ENCODE measurements around the gene EFHC2.

DNA sequence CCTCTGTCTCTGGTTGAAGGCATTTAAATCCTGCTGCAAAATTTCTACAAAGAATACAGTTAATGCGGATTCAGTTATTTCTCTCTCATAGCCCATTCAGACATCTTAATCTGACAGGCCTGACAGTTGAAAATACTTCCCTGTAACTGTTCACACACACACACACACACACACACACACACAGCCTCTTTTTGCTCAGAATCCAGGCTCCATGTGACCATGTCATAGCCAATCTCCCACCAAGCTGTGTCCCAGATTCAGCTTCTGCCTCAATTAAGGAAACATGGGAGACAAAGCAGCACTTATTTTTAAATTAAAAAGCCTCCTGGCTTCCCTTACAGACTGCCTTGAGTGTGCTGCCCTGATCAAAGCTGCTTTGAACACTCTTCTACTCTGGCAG is 49.3 kb upstream of the EFHC2 start:
- TF ChIP-seq ISL1 (CRISPR knock-in tag; IDR thresholded peaks at IDR 0.05) (no peak), ESRRG (CRISPR knock-in tag; IDR thresholded peaks at IDR 0.05) (no peak), GLIS3 (CRISPR knock-in tag; IDR thresholded peaks at IDR 0.05) (no peak), ZFP30 (CRISPR knock-in tag; IDR thresholded peaks at IDR 0.05) (no peak), ZFP3 (CRISPR knock-in tag; IDR thresholded peaks at IDR 0.05) (no peak), TOX (CRISPR knock-in tag; IDR thresholded peaks at IDR 0.05; ENCODE audit: borderline replicate concordance) (no peak), ZNF565 (CRISPR knock-in tag; conservative IDR thresholded peaks at IDR 0.05; ENCODE audit: low read depth) (no peak), SNAI2 (CRISPR knock-in tag; IDR thresholded peaks at IDR 0.05) (no peak), BACH2 (CRISPR knock-in tag; IDR thresholded peaks at IDR 0.05; ENCODE audit: borderline replicate concordance) (no peak), PPARA (CRISPR knock-in tag; IDR thresholded peaks at IDR 0.05; ENCODE audit: borderline replicate concordance) (no peak)
- TF ChIP-seq, protein P1, sequence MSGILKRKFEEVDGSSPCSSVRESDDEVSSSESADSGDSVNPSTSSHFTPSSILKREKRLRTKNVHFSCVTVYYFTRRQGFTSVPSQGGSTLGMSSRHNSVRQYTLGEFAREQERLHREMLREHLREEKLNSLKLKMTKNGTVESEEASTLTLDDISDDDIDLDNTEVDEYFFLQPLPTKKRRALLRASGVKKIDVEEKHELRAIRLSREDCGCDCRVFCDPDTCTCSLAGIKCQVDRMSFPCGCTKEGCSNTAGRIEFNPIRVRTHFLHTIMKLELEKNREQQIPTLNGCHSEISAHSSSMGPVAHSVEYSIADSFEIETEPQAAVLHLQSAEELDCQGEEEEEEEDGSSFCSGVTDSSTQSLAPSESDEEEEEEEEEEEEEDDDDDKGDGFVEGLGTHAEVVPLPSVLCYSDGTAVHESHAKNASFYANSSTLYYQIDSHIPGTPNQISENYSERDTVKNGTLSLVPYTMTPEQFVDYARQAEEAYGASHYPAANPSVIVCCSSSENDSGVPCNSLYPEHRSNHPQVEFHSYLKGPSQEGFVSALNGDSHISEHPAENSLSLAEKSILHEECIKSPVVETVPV (CRISPR knock-in tag; IDR thresholded peaks at IDR 0.05) = no peak
- TF ChIP-seq, protein P2, sequence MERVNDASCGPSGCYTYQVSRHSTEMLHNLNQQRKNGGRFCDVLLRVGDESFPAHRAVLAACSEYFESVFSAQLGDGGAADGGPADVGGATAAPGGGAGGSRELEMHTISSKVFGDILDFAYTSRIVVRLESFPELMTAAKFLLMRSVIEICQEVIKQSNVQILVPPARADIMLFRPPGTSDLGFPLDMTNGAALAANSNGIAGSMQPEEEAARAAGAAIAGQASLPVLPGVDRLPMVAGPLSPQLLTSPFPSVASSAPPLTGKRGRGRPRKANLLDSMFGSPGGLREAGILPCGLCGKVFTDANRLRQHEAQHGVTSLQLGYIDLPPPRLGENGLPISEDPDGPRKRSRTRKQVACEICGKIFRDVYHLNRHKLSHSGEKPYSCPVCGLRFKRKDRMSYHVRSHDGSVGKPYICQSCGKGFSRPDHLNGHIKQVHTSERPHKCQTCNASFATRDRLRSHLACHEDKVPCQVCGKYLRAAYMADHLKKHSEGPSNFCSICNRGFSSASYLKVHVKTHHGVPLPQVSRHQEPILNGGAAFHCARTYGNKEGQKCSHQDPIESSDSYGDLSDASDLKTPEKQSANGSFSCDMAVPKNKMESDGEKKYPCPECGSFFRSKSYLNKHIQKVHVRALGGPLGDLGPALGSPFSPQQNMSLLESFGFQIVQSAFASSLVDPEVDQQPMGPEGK (CRISPR knock-in tag; IDR thresholded peaks at IDR 0.05; ENCODE audit: borderline replicate concordance) = no peak
- TF ChIP-seq, protein P3, sequence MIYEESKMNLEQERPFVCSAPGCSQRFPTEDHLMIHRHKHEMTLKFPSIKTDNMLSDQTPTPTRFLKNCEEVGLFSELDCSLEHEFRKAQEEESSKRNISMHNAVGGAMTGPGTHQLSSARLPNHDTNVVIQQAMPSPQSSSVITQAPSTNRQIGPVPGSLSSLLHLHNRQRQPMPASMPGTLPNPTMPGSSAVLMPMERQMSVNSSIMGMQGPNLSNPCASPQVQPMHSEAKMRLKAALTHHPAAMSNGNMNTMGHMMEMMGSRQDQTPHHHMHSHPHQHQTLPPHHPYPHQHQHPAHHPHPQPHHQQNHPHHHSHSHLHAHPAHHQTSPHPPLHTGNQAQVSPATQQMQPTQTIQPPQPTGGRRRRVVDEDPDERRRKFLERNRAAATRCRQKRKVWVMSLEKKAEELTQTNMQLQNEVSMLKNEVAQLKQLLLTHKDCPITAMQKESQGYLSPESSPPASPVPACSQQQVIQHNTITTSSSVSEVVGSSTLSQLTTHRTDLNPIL (CRISPR knock-in tag; IDR thresholded peaks at IDR 0.05; ENCODE audit: low read depth) = no peak
